HL-60 (cell line): ENCODE data around the gene PPAN.

Source experiments
- GABPA ChIP-seq: IDR thresholded peaks from 2 replicates; pipeline ENCODE4 v1.6.1; 2012; ENCODE audit warnings: low read depth
- POLR2AphosphoS5 ChIP-seq: IDR thresholded peaks from 2 replicates; pipeline ENCODE4 v1.6.1; 2012; ENCODE audit warnings: low read depth
- TF ChIP-seq, protein P1 (sequence below): IDR thresholded peaks from 2 replicates; pipeline ENCODE4 v1.6.1; 2012; ENCODE audit warnings: low read depth; ENCODE audit not compliant: insufficient replicate concordance
- TF ChIP-seq, protein P2 (sequence below): IDR thresholded peaks from one replicate; pipeline ENCODE4 v1.5.1; 2011; ENCODE audit warnings: low read length, control low read depth, inconsistent platforms; ENCODE audit not compliant: insufficient read depth

DNA sequence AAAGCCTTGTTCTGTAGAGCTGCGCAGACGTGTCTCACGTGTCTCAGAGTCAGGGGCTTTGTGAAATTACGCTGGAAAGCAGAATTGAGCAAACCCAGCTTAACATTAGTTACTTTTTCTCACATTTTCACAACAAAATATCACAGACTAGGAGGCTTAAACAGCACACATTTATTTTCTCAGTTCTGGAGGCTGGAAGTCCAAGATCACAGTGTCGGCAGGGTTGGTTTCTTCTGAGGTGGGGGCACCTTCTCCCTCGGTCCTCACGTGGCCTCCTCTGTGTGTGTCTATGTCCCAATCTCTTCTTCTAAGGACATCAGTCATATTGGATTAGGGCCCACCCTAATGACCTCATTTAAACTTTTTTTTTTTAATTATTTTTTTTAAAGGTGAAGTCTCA, 18.3 kb downstream of the PPAN start:
- TF ChIP-seq, protein P1, sequence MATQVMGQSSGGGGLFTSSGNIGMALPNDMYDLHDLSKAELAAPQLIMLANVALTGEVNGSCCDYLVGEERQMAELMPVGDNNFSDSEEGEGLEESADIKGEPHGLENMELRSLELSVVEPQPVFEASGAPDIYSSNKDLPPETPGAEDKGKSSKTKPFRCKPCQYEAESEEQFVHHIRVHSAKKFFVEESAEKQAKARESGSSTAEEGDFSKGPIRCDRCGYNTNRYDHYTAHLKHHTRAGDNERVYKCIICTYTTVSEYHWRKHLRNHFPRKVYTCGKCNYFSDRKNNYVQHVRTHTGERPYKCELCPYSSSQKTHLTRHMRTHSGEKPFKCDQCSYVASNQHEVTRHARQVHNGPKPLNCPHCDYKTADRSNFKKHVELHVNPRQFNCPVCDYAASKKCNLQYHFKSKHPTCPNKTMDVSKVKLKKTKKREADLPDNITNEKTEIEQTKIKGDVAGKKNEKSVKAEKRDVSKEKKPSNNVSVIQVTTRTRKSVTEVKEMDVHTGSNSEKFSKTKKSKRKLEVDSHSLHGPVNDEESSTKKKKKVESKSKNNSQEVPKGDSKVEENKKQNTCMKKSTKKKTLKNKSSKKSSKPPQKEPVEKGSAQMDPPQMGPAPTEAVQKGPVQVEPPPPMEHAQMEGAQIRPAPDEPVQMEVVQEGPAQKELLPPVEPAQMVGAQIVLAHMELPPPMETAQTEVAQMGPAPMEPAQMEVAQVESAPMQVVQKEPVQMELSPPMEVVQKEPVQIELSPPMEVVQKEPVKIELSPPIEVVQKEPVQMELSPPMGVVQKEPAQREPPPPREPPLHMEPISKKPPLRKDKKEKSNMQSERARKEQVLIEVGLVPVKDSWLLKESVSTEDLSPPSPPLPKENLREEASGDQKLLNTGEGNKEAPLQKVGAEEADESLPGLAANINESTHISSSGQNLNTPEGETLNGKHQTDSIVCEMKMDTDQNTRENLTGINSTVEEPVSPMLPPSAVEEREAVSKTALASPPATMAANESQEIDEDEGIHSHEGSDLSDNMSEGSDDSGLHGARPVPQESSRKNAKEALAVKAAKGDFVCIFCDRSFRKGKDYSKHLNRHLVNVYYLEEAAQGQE, result no peak
- TF ChIP-seq, protein P2, sequence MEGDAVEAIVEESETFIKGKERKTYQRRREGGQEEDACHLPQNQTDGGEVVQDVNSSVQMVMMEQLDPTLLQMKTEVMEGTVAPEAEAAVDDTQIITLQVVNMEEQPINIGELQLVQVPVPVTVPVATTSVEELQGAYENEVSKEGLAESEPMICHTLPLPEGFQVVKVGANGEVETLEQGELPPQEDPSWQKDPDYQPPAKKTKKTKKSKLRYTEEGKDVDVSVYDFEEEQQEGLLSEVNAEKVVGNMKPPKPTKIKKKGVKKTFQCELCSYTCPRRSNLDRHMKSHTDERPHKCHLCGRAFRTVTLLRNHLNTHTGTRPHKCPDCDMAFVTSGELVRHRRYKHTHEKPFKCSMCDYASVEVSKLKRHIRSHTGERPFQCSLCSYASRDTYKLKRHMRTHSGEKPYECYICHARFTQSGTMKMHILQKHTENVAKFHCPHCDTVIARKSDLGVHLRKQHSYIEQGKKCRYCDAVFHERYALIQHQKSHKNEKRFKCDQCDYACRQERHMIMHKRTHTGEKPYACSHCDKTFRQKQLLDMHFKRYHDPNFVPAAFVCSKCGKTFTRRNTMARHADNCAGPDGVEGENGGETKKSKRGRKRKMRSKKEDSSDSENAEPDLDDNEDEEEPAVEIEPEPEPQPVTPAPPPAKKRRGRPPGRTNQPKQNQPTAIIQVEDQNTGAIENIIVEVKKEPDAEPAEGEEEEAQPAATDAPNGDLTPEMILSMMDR, result no peak
- TF ChIP-seq POLR2AphosphoS5 (no peak), GABPA (no peak)
